ENCODE measurements around the gene TM9SF1.
A peak's percentile ranks its signal among the peaks of the same experiment; 100 is the strongest.

TM9SF1 gene

GRCh38 chr14:24231263-24232120 lies 36.3 kb upstream of the TM9SF1 start:
- DNase-seq: no peak
- Histone ChIP-seq H3K4ac (ENCODE audit: low read depth in 1 of 2, low read length in 2 of 2) (peak overlapping the region in 1 of 2 experiments; percentile 81), H2BK5ac (ENCODE audit: low read depth, low read length, poor library complexity, severe bottlenecking) (no peak overlapping the region), H2BK120ac (ENCODE audit: low read depth, low read length) (no peak overlapping the region), H3K27ac (ENCODE audit: low read length, poor library complexity, severe bottlenecking) (peak overlapping the region; percentile 99), H3K14ac (ENCODE audit: low read length in 2 of 2) (no peak overlapping the region), H3K23ac (ENCODE audit: low read length in 2 of 2) (no peak overlapping the region), H2AK5ac (ENCODE audit: low read length, severe bottlenecking) (peak overlapping the region; percentile 13), H2AFZ (ENCODE audit: low read depth, low read length) (peak overlapping the region; percentile 18), H3K4me2 (ENCODE audit: low read length, poor library complexity, severe bottlenecking) (peak overlapping the region; percentile 75), H3K4me1 (ENCODE audit: control insufficient read depth, insufficient read depth, low read depth, low read length) (peaks cover 9% of the 10 kb centered on the region), H3K4me3 (ENCODE audit: insufficient read depth in 1 of 2, low read depth in 1 of 2, low read length in 2 of 2) (peak overlapping the region; percentile 83 to 99), H3K27me3 (ENCODE audit: control insufficient read depth in 1 of 2, insufficient read depth in 1 of 2, low read length in 2 of 2) (no peaks in the 10 kb centered on the region), H2BK12ac (ENCODE audit: low read length in 2 of 2) (no peak overlapping the region), H3K36me3 (ENCODE audit: control insufficient read depth in 1 of 2, insufficient read depth in 2 of 2, low read depth in 1 of 2, low read length in 2 of 2) (peaks cover 14 to 51% of the 10 kb centered on the region in 2 experiments), H3K79me1 (replicated peaks; ENCODE audit: low read length, poor library complexity, severe bottlenecking) (peaks cover 14% of the 10 kb centered on the region), H4K8ac (ENCODE audit: low read length) (peak overlapping the region; percentile 81), H3K9me3 (ENCODE audit: control insufficient read depth, low read length) (no peaks in the 10 kb centered on the region), H2BK15ac (ENCODE audit: low read depth, poor library complexity, severe bottlenecking) (no peak overlapping the region), H4K91ac (ENCODE audit: low read length) (peak overlapping the region; percentile 89), H3K18ac (ENCODE audit: low read depth in 1 of 2, low read length in 2 of 2) (peak overlapping the region; percentile 16 to 84), H3K9ac (ENCODE audit: low read length) (peak overlapping the region; percentile 98)
- WGBS: 22% methylated on average over 22 of the region's 23 CpGs

GRCh38 chr14:24228902-24229301 lies 33.7 kb upstream of the TM9SF1 start:
- Histone ChIP-seq H2BK120ac (ENCODE audit: low read depth, low read length) (no peak overlapping the region), H3K4me2 (ENCODE audit: low read length, poor library complexity, severe bottlenecking) (no peak overlapping the region), H3K79me1 (replicated peaks; ENCODE audit: low read length, poor library complexity, severe bottlenecking) (peaks cover 5% of the 10 kb centered on the region), H4K8ac (ENCODE audit: low read length) (no peak overlapping the region), H2BK5ac (ENCODE audit: low read depth, low read length, poor library complexity, severe bottlenecking) (no peak overlapping the region), H3K27me3 (ENCODE audit: control insufficient read depth in 1 of 2, insufficient read depth in 1 of 2, low read length in 2 of 2) (no peaks in the 10 kb centered on the region), H3K4ac (ENCODE audit: low read depth in 1 of 2, low read length in 2 of 2) (no peak overlapping the region), H2BK15ac (ENCODE audit: low read depth, poor library complexity, severe bottlenecking) (no peak overlapping the region), H3K27ac (ENCODE audit: low read length, poor library complexity, severe bottlenecking) (no peak overlapping the region), H3K36me3 (ENCODE audit: control insufficient read depth in 1 of 2, insufficient read depth in 2 of 2, low read depth in 1 of 2, low read length in 2 of 2) (peaks cover 9 to 38% of the 10 kb centered on the region in 2 experiments), H2AFZ (ENCODE audit: low read depth, low read length) (no peak overlapping the region), H2AK5ac (ENCODE audit: low read length, severe bottlenecking) (no peak overlapping the region), H3K23ac (ENCODE audit: low read length in 2 of 2) (no peak overlapping the region), H3K14ac (ENCODE audit: low read length in 2 of 2) (no peak overlapping the region), H3K4me3 (ENCODE audit: insufficient read depth in 1 of 2, low read depth in 1 of 2, low read length in 2 of 2) (no peak overlapping the region), H3K18ac (ENCODE audit: low read depth in 1 of 2, low read length in 2 of 2) (no peak overlapping the region), H4K91ac (ENCODE audit: low read length) (no peak overlapping the region), H3K9ac (ENCODE audit: low read length) (no peak overlapping the region), H2BK12ac (ENCODE audit: low read length in 2 of 2) (no peak overlapping the region), H3K4me1 (ENCODE audit: control insufficient read depth, insufficient read depth, low read depth, low read length) (peaks cover 14% of the 10 kb centered on the region), H3K9me3 (ENCODE audit: control insufficient read depth, low read length) (no peaks in the 10 kb centered on the region)
- 55% methylated on average over 1 of the region's 1 CpG for WGBS
- no peak for DNase-seq

- Histone ChIP-seq H2AK5ac (ENCODE audit: low read length, severe bottlenecking) (no peak overlapping the region), H3K27ac (ENCODE audit: low read length, poor library complexity, severe bottlenecking) (no peak overlapping the region), H2BK120ac (ENCODE audit: low read depth, low read length) (no peak overlapping the region), H3K4ac (ENCODE audit: low read depth in 1 of 2, low read length in 2 of 2) (no peak overlapping the region), H3K9me3 (ENCODE audit: control insufficient read depth, low read length) (no peaks in the 10 kb centered on the region), H3K27me3 (ENCODE audit: control insufficient read depth in 1 of 2, insufficient read depth in 1 of 2, low read length in 2 of 2) (no peaks in the 10 kb centered on the region), H4K91ac (ENCODE audit: low read length) (no peak overlapping the region), H2BK5ac (ENCODE audit: low read depth, low read length, poor library complexity, severe bottlenecking) (no peak overlapping the region), H2AFZ (ENCODE audit: low read depth, low read length) (no peak overlapping the region), H2BK12ac (ENCODE audit: low read length in 2 of 2) (no peak overlapping the region), H3K36me3 (ENCODE audit: control insufficient read depth in 1 of 2, insufficient read depth in 2 of 2, low read depth in 1 of 2, low read length in 2 of 2) (peaks cover 9 to 38% of the 10 kb centered on the region in 2 experiments), H4K8ac (ENCODE audit: low read length) (no peak overlapping the region), H3K18ac (ENCODE audit: low read depth in 1 of 2, low read length in 2 of 2) (no peak overlapping the region), H3K14ac (ENCODE audit: low read length in 2 of 2) (no peak overlapping the region), H3K4me1 (ENCODE audit: control insufficient read depth, insufficient read depth, low read depth, low read length) (peaks cover 8% of the 10 kb centered on the region), H3K79me1 (replicated peaks; ENCODE audit: low read length, poor library complexity, severe bottlenecking) (peaks cover 3% of the 10 kb centered on the region), H3K4me2 (ENCODE audit: low read length, poor library complexity, severe bottlenecking) (no peak overlapping the region), H3K4me3 (ENCODE audit: insufficient read depth in 1 of 2, low read depth in 1 of 2, low read length in 2 of 2) (no peak overlapping the region), H3K9ac (ENCODE audit: low read length) (no peak overlapping the region), H3K23ac (ENCODE audit: low read length in 2 of 2) (no peak overlapping the region), H2BK15ac (ENCODE audit: low read depth, poor library complexity, severe bottlenecking) (no peak overlapping the region)
- WGBS: no CpG with 5 or more reads among the region's 1 CpG
- no peak for DNase-seq
These were observed 31.2 kb upstream of the TM9SF1 start for GRCh38 chr14:24226473-24226872.

- Histone ChIP-seq H4K8ac (ENCODE audit: low read length) (no peak overlapping the region), H4K91ac (ENCODE audit: low read length) (no peak overlapping the region), H3K23ac (ENCODE audit: low read length in 2 of 2) (no peak overlapping the region), H2BK120ac (ENCODE audit: low read depth, low read length) (no peak overlapping the region), H3K27ac (ENCODE audit: low read length, poor library complexity, severe bottlenecking) (peak overlapping the region; percentile 74), H3K18ac (ENCODE audit: low read depth in 1 of 2, low read length in 2 of 2) (no peak overlapping the region), H3K27me3 (ENCODE audit: control insufficient read depth in 1 of 2, insufficient read depth in 1 of 2, low read length in 2 of 2) (no peaks in the 10 kb centered on the region), H3K9ac (ENCODE audit: low read length) (peak overlapping the region; percentile 1), H3K4me3 (ENCODE audit: insufficient read depth in 1 of 2, low read depth in 1 of 2, low read length in 2 of 2) (no peak overlapping the region), H2AFZ (ENCODE audit: low read depth, low read length) (no peak overlapping the region), H3K9me3 (ENCODE audit: control insufficient read depth, low read length) (no peaks in the 10 kb centered on the region), H3K14ac (ENCODE audit: low read length in 2 of 2) (no peak overlapping the region), H3K36me3 (ENCODE audit: control insufficient read depth in 1 of 2, insufficient read depth in 2 of 2, low read depth in 1 of 2, low read length in 2 of 2) (peaks cover 9 to 37% of the 10 kb centered on the region in 2 experiments), H2BK5ac (ENCODE audit: low read depth, low read length, poor library complexity, severe bottlenecking) (no peak overlapping the region), H2AK5ac (ENCODE audit: low read length, severe bottlenecking) (no peak overlapping the region), H3K4me2 (ENCODE audit: low read length, poor library complexity, severe bottlenecking) (no peak overlapping the region), H2BK12ac (ENCODE audit: low read length in 2 of 2) (no peak overlapping the region), H3K4ac (ENCODE audit: low read depth in 1 of 2, low read length in 2 of 2) (no peak overlapping the region), H2BK15ac (ENCODE audit: low read depth, poor library complexity, severe bottlenecking) (no peak overlapping the region), H3K79me1 (replicated peaks; ENCODE audit: low read length, poor library complexity, severe bottlenecking) (peaks cover 3% of the 10 kb centered on the region), H3K4me1 (ENCODE audit: control insufficient read depth, insufficient read depth, low read depth, low read length) (peaks cover 5% of the 10 kb centered on the region)
- WGBS: 45% methylated on average over 7 of the region's 7 CpGs
- DNase-seq: peak; percentile 40
These were observed 29.4 kb upstream of the TM9SF1 start for GRCh38 chr14:24224618-24225071.

Data from mesenchymal stem cell (in vitro differentiated cells and primary cell).